ENCODE data around the gene ZDHHC3.
"Not testable (repeated sequence)": the region's sequence is repeated elsewhere in the genome, so short reads cannot be mapped to it uniquely, and the experiment has no call there.

ZDHHC3 gene

DNA sequence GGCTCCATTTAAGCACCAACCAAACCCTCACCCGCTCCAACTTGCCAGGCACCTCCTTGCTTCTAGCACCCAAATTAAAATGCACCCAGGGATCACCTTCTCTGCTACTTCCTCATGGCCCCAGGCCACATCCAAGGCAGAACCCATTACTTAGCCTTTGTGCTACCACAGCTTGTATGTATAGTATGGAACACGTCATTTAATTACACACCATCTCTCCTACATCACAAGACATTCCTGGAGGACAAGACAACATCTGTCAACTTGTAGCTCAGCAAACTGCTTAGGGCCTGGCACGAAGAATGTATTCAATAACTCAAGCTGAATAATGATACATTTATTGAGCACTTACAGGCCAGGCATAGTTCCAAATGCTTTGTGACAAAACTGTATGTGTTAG lies 23.3 kb downstream of the ZDHHC3 start:
- TF ChIP-seq, protein P1, sequence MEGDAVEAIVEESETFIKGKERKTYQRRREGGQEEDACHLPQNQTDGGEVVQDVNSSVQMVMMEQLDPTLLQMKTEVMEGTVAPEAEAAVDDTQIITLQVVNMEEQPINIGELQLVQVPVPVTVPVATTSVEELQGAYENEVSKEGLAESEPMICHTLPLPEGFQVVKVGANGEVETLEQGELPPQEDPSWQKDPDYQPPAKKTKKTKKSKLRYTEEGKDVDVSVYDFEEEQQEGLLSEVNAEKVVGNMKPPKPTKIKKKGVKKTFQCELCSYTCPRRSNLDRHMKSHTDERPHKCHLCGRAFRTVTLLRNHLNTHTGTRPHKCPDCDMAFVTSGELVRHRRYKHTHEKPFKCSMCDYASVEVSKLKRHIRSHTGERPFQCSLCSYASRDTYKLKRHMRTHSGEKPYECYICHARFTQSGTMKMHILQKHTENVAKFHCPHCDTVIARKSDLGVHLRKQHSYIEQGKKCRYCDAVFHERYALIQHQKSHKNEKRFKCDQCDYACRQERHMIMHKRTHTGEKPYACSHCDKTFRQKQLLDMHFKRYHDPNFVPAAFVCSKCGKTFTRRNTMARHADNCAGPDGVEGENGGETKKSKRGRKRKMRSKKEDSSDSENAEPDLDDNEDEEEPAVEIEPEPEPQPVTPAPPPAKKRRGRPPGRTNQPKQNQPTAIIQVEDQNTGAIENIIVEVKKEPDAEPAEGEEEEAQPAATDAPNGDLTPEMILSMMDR (IDR thresholded peaks at IDR 0.05; ENCODE audit: low read depth, low read length, missing control alignments) = no peak
- DNase-seq (ENCODE audit: extremely low read depth, low read depth) = no peak

DNA sequence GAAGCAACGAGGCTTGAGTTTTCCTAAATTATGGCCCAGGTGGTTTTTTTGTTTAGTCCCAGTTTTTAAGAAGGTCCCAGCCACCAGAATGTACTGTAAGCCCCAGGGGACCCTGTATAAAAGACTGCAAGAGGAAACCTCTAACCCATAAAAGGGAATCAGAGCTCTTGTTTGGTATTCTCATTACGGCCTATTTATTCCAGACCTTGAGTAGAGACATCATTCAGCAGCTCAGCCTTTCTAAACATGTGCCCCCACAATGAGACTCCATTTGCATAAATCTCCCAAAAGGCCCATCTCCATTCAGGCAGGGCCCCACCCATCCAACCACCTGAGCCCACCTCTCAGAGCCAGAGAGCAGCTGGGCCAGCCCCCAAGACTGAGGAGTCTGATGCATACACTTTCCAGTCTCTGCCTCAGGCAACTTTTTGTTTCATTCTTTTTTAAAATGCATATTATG lies 25.7 kb downstream of the ZDHHC3 start:
- TF ChIP-seq, protein P1 (IDR thresholded peaks at IDR 0.05; ENCODE audit: low read depth, low read length, missing control alignments) = no peak

More for the DNA sequence above, 23.3 kb downstream of the ZDHHC3 start:
- no peak overlapping the region for H3K4me3 ChIP-seq (replicated peaks; ENCODE audit: low read depth, low read length)

DNA sequence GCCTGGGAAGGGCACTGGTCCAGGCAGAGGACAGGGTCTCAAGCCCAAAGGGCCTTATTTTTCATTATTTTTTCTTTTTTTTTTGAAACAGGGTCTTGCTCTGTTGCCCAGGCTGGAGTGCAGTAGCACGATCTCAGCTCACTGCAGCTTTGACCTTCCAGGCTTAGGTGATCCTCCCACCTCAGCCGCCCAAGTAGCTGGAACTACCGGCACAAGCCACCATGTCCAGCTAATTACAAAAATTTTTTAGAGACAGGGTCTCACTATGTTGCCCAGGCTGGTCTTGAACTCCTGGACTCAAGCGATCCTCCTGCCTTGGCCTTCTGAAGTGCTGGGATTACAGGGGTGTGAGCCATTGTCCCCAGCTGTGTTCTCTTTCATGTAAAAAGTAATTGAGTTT lies 26.2 kb downstream of the ZDHHC3 start:
- not testable (repeated sequence) for DNase-seq (ENCODE audit: extremely low read depth, low read depth); H3K4me3 ChIP-seq (replicated peaks; ENCODE audit: low read depth, low read length)

More for the DNA sequence above, 25.7 kb downstream of the ZDHHC3 start:
- no peak for DNase-seq (ENCODE audit: extremely low read depth, low read depth)
- no peak overlapping the region for H3K4me3 ChIP-seq (replicated peaks; ENCODE audit: low read depth, low read length)

DNA sequence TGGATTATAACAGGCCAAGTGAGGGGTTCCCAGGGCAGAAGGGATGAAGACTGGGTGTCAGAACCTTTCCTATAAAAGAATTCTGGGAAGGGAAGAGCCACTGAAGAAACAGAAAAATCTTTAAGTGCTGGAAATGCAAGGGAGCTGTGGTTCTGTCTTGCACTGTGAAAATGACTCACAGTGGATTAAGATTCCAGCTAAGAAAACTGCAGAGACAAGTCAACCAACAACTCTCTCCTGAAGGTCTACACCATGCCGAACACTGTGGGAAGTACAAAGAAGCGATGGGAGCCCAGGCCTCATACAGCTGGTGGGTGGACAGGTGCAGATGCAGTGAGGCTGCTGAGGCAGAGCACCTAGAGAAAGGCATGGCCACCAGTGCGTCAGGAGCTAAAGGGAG lies 27.7 kb downstream of the ZDHHC3 start:
- no peak for DNase-seq (ENCODE audit: extremely low read depth, low read depth)
- TF ChIP-seq, protein P1 (IDR thresholded peaks at IDR 0.05; ENCODE audit: low read depth, low read length, missing control alignments) = no peak
- H3K4me3 ChIP-seq (replicated peaks; ENCODE audit: low read depth, low read length) = no peak overlapping the region

DNA sequence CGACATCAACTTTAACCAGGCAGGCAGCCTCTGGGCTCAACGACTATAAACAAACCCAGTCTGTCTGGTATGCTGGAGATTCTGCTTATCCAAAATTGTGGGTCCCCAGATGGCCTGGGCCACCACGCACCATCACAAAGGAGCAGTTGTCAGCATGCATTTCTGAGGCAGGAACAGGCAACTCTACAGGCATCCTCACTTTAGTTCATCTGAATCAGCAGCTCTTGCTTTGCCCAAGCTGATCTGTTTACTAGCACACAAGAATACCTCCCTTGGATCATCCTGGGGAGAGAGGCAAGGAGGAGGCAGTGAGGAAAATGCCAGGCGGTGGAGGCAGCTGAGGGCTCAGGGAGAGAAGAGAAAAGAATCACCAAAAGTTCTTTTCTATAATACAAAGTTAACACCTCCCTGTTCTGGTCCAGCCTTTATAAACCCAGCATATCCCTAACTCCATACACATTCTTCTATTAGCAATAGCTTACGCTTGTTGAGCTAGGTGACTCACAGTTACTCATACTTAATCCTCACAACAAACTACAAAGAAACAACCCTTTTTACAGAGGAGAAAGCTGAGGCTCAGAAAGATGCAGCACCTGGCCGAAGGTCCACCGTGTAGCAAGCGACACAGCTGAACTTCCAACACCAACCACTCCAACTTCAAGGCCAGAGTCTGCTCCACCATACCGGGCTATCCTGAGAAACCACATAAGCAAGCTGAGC lies 33.6 kb downstream of the ZDHHC3 start:
- TF ChIP-seq, protein P1 (IDR thresholded peaks at IDR 0.05; ENCODE audit: low read depth, low read length, missing control alignments) = no peak
- DNase-seq (ENCODE audit: extremely low read depth, low read depth) = peak; percentile 14
- no peak overlapping the region for H3K4me3 ChIP-seq (replicated peaks; ENCODE audit: low read depth, low read length)

DNA sequence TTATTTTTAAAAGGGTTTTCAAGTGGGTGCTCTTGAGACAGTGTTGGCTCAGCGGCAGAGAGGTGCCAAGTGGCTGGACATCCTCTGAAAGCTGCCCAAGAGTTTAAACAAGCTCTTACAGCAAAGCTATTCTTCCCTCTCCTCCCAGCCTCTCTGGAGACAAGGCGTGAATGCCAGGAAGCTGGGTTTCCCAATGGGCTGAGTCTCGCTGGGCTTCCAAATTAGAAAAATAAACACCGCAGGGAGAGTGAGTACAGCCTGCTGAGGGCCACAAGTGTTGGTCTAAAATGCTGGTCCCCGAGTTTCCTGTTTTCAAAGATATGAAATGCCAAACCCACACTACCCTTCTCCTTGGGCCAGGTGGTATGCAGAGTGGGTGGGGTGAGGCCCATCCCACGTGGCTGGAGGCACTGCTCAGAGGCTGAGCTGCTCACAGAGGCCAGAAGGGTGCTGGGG lies 36.4 kb downstream of the ZDHHC3 start:
- H3K4me3 ChIP-seq (replicated peaks; ENCODE audit: low read depth, low read length) = no peak overlapping the region
- no peak for DNase-seq (ENCODE audit: extremely low read depth, low read depth)
- TF ChIP-seq, protein P1 (IDR thresholded peaks at IDR 0.05; ENCODE audit: low read depth, low read length, missing control alignments) = no peak

DNA sequence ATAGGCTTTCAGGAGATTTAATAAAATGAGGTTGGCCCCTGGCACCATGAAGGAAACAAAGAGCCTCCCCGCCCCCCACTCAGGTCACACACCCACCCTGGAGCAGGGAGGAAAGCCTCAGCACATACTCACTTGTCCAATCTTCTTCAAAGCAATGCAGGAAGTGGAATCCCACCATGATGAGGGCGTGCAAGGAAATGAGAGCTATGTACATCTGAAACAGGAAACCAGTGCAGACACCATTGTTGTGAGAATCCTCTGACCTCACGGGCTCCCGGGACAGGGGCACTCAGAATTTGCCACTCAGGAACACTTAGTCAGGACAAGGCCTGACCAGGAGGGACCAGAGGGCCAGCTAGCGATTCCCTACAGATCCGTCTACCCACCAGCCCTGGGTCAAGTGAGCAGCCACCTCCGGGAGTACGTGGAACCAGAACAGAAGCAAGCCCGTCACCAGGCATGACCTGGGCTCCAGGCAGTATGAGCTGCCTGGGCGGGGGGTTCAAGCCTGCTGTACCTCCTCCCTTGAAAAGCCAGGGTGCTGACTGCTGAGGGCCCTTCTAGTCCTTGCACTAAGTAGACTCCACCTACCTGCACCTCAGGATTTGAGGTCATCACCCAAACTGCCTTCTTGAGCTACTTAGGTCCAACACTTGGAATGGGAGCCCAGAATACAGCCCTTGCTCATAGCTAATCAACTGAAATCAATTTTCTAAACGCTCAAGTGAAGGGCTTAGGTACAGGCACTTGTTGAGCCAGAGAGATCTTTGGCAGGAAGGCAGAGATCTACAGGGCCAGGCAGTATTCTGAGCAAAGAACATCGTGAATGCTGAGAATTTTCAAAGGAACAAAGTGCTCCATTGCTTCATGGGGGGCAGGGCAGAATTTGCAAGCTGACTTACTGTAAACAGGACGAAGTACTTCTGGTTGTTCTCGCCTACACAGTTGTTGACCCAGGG lies 42.7 kb downstream of the ZDHHC3 start:
- DNase-seq (ENCODE audit: extremely low read depth, low read depth) = no peak
- no peak overlapping the region for H3K4me3 ChIP-seq (replicated peaks; ENCODE audit: low read depth, low read length)
- TF ChIP-seq, protein P1 (IDR thresholded peaks at IDR 0.05; ENCODE audit: low read depth, low read length, missing control alignments) = no peak
